ENCODE measurements around the gene KHDC4. TPM values are rescaled to one million over a fixed set of nuclear protein-coding genes. Genes with fewer than 3 reads are reported as not detected.

KHDC4 gene
- total and polyA plus RNA-seq, 2 of the 13 experiments (the other 11 are each of a cell fraction or from before 2014, with no cell fraction given), result 33.5 to 92.0 TPM

DNA sequence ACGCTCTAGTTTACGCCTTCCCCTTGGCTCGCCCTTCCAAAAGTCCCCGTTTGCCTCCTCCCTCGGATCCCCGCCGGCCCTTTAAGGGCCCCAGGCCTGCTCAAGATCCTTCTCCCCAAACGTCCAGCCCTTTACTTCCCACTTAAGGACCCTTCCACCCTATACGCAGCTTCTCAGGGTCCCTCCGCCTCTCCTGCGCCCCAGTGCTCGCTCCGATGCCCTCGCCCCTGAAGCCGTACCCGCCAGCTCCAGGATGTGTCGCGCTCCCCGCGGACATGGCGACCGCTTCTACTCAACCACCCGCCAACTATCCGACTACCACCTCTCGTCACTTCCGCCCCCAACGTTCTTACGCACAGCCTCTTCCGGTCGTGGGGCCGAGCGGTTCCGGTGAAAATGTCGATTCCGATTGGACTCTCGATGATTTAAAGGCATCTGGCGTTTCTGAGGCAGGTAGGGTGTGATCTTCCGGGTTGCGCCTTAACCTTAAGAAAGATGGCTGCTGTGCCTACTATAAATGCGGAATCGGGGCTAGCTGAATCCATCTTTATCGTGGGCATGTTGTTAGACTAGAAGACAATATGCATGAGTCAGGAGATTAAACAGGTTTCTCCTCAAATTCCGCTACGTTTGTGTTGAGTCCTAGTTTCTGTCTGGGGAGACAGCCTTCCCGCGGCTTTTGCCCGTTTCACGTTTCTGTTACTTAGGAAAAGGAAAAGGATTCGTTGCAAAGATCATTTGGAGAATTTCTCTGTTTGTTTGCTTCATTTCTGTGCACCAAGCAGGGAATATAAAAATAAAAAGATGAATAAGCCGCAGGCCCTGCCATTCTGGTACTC is at the start of gene KHDC4 (continued):
- TF ChIP-seq SAP130 (CRISPR knock-in tag; IDR thresholded peaks at IDR 0.05; ENCODE audit: low read depth) (peak; percentile 94), ZFP91 (CRISPR knock-in tag; IDR thresholded peaks at IDR 0.05; ENCODE audit: borderline replicate concordance) (peak; percentile 97; the same call in 1 of the 2 replicates), ZNF776 (CRISPR knock-in tag; IDR thresholded peaks at IDR 0.05) (no peak), TGIF2 (CRISPR knock-in tag; IDR thresholded peaks at IDR 0.05) (no peak; the same call in 1 of the 2 replicates), ZNF292 (CRISPR knock-in tag; IDR thresholded peaks at IDR 0.05; ENCODE audit: borderline replicate concordance, low read depth) (no peak), PAWR (CRISPR knock-in tag; IDR thresholded peaks at IDR 0.05; ENCODE audit: borderline replicate concordance) (no peak), PHF5A (CRISPR knock-in tag; IDR thresholded peaks at IDR 0.05; ENCODE audit: low read depth, unreplicated experiment) (peak; percentile 83), ZMYM3 (CRISPR knock-in tag; IDR thresholded peaks at IDR 0.05) (no peak), BATF2 (CRISPR knock-in tag; IDR thresholded peaks at IDR 0.05) (peak; percentile 81; the same call in 1 of the 2 replicates), NFATC3 (CRISPR knock-in tag; IDR thresholded peaks at IDR 0.05) (no peak), SIX4 (CRISPR knock-in tag; IDR thresholded peaks at IDR 0.05) (peak; percentile 37; the same call in 1 of the 2 replicates), GTF2F1 (IDR thresholded peaks at IDR 0.05; ENCODE audit: low read length) (no peak), TFE3 (CRISPR knock-in tag; IDR thresholded peaks at IDR 0.05) (no peak), SKIL (CRISPR knock-in tag; IDR thresholded peaks at IDR 0.05; ENCODE audit: borderline replicate concordance) (no peak), KLF13 (CRISPR knock-in tag; IDR thresholded peaks at IDR 0.05) (no peak)
- TF ChIP-seq, protein P1, sequence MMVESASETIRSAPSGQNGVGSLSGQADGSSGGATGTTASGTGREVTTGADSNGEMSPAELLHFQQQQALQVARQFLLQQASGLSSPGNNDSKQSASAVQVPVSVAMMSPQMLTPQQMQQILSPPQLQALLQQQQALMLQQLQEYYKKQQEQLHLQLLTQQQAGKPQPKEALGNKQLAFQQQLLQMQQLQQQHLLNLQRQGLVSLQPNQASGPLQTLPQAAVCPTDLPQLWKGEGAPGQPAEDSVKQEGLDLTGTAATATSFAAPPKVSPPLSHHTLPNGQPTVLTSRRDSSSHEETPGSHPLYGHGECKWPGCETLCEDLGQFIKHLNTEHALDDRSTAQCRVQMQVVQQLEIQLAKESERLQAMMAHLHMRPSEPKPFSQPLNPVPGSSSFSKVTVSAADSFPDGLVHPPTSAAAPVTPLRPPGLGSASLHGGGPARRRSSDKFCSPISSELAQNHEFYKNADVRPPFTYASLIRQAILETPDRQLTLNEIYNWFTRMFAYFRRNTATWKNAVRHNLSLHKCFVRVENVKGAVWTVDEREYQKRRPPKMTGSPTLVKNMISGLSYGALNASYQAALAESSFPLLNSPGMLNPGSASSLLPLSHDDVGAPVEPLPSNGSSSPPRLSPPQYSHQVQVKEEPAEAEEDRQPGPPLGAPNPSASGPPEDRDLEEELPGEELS (CRISPR knock-in tag; IDR thresholded peaks at IDR 0.05), result peak; percentile 49; the same call in 1 of the 2 replicates
- TF ChIP-seq, protein P2, sequence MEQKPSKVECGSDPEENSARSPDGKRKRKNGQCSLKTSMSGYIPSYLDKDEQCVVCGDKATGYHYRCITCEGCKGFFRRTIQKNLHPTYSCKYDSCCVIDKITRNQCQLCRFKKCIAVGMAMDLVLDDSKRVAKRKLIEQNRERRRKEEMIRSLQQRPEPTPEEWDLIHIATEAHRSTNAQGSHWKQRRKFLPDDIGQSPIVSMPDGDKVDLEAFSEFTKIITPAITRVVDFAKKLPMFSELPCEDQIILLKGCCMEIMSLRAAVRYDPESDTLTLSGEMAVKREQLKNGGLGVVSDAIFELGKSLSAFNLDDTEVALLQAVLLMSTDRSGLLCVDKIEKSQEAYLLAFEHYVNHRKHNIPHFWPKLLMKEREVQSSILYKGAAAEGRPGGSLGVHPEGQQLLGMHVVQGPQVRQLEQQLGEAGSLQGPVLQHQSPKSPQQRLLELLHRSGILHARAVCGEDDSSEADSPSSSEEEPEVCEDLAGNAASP (CRISPR knock-in tag; IDR thresholded peaks at IDR 0.05; ENCODE audit: borderline replicate concordance), result peak; percentile 31; the same call in 1 of the 2 replicates
